Cardiac muscle cell (in vitro differentiated cells and primary cell): ENCODE results near the gene CDC42. TPM values are rescaled to one million over a fixed set of nuclear protein-coding genes. Genes with fewer than 3 reads are reported as not detected.

Experiments used
- DNase-seq, 2 donors: peaks; one replicate each; pipeline versions ENCODE4 v3.0.0 to v3.0.0-alpha.2; 2010 to 2017; ENCODE audit warnings: low read depth in 1 of 2, low spot score in 1 of 2
- H3K27ac ChIP-seq: fragments of 200-600 bp; sonication (generic); 2 replicates; pipeline ENCODE4 v1.5.1; 2016
- H3K27me3 ChIP-seq: fragments of 200-600 bp; sonication (generic); 2 replicates; pipeline ENCODE4 v1.6.0; 2016; ENCODE audit warnings: control low read depth
- H3K36me3 ChIP-seq: fragments of 200-600 bp; sonication (generic); 2 replicates; pipeline ENCODE4 v1.5.1; 2016; ENCODE audit warnings: control low read depth
- H3K4me1 ChIP-seq: fragments of 200-600 bp; sonication (generic); 2 replicates; pipeline ENCODE4 v1.8.1; 2017; ENCODE audit warnings: low read depth, mild to moderate bottlenecking, mixed run types
- H3K4me3 ChIP-seq: fragments of 200-600 bp; sonication (generic); 2 replicates; pipeline ENCODE4 v1.5.1; 2016; ENCODE audit warnings: mild to moderate bottlenecking
- H3K9me3 ChIP-seq: fragments of 200-600 bp; sonication (generic); 2 replicates; pipeline ENCODE4 v1.5.1; 2017; ENCODE audit warnings: low read depth, mild to moderate bottlenecking, control low read depth
- polyA plus RNA-seq: library from polyadenylated mRNA; unstranded; fragments of >200 nt; fragmentation: Nextera tagmentation; extraction: Ambion mirVana; gene quantifications from 2 replicates; pipeline ENCODE4 v1.2.1, GENCODE V29; 2016
- total RNA-seq: library from RNA; depleted of rRNA; stranded (reverse); fragments of >200 nt; gene quantifications from 2 replicates; pipeline ENCODE4 v1.2.3, GENCODE V29; 2016
- TF ChIP-seq, protein P1 (sequence below): IDR thresholded peaks from 2 replicates; pipeline ENCODE4 v1.5.1; 2012; ENCODE audit warnings: low read depth, mild to moderate bottlenecking, low read length

Gene CDC42
- total and polyA plus RNA-seq, 2 experiments from 2014 or later = 72.0 to 140 TPM

DNA sequence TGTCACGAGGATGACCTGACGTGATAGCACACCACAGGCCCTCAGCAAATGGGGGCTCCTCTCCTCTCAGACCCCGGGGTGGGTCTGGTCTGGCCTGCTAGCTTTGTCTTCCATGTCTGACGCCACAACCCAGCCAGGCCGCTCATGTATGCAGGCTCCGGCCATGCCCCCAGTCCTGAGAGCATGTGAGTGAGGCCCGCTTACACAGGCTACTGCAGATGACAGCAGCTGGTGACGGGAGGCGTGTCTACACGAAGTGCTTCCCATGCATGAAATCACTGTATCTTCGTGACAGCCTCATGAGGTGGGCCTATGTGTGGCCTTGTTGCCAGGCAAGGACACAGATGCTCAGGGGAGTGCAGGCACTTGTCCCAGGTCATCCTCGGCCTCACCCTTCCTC, 74.0 kb downstream of the CDC42 start:
- TF ChIP-seq, protein P1, sequence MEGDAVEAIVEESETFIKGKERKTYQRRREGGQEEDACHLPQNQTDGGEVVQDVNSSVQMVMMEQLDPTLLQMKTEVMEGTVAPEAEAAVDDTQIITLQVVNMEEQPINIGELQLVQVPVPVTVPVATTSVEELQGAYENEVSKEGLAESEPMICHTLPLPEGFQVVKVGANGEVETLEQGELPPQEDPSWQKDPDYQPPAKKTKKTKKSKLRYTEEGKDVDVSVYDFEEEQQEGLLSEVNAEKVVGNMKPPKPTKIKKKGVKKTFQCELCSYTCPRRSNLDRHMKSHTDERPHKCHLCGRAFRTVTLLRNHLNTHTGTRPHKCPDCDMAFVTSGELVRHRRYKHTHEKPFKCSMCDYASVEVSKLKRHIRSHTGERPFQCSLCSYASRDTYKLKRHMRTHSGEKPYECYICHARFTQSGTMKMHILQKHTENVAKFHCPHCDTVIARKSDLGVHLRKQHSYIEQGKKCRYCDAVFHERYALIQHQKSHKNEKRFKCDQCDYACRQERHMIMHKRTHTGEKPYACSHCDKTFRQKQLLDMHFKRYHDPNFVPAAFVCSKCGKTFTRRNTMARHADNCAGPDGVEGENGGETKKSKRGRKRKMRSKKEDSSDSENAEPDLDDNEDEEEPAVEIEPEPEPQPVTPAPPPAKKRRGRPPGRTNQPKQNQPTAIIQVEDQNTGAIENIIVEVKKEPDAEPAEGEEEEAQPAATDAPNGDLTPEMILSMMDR = no peak
- Histone ChIP-seq H3K27ac (no peak overlapping the region), H3K9me3 (no peaks in the 10 kb centered on the region), H3K36me3 (no peaks in the 10 kb centered on the region), H3K4me3 (no peak overlapping the region), H3K27me3 (peaks cover 5% of the 10 kb centered on the region), H3K4me1 (peaks cover 11% of the 10 kb centered on the region)
- no peak for DNase-seq

DNA sequence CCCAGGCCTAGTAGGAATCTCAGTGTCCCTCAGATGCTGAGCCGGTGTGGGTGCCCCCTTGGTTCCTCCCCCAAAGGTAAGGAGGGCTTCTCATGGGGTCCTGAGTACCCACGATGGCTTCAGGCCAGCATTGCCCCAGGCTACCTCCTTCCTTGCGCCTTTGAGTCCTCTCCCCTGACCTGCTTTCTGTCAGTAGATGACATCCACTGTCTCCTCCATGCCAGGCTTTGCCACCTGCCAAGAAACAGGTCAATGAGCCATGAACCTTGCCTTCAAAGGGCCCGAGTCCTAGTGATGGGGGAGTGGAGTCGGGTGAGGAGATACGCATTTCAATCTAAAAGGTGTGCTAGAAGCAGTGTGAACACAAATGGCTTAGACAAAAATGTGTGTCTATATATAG, 74.7 kb downstream of the CDC42 start:
- Histone ChIP-seq H3K27me3 (peaks cover 5% of the 10 kb centered on the region), H3K4me3 (no peak overlapping the region), H3K4me1 (peaks cover 4% of the 10 kb centered on the region), H3K9me3 (no peaks in the 10 kb centered on the region), H3K36me3 (no peaks in the 10 kb centered on the region), H3K27ac (no peak overlapping the region)
- TF ChIP-seq, protein P1 = no peak
- no peak for DNase-seq

DNA sequence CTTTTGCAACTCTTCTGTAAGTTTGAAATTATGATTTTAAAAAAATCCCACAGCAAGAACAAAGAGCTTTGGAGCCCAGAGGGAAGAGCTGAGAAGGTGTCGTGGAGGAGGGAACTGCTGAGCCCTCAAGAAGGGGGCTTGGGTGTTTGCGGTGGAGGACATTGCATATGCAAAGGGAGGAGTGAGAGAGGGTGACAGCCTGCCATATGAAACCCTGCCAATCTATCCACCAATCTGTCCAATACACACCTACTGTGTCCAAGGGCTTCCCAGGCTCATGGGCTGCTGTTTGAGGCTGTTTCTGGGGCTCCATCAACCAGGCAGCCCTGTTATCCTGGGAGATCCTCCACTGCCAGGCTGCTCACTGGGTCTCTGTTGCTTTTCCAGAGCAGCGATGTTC, 75.2 kb downstream of the CDC42 start:
- Histone ChIP-seq H3K36me3 (no peaks in the 10 kb centered on the region), H3K27me3 (peaks cover 5% of the 10 kb centered on the region), H3K9me3 (no peaks in the 10 kb centered on the region), H3K27ac (no peak overlapping the region), H3K4me3 (no peak overlapping the region), H3K4me1 (no peaks in the 10 kb centered on the region)
- no peak for DNase-seq
- TF ChIP-seq, protein P1 = no peak

DNA sequence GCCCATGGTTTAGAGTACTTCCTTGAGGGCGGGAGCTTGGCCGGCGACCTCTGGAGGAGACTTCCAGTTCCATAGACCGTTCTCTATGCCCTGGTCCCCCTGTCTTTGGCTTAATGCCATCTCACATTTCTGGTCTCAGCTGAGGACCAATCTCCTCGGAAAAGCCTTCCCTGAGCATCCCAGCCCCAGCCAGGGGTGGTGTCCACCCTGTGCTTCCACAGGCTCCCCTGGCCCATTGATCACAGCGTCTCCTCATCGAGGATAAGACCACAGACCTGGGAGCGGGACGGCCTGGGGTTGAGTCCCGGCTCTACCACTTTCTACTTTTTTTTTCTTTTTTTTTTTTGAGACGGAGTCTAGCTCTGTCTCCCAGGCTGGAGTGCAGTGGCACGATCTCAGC, 75.9 kb downstream of the CDC42 start:
- Histone ChIP-seq H3K27ac (no peak overlapping the region), H3K9me3 (no peaks in the 10 kb centered on the region), H3K27me3 (peaks cover 9% of the 10 kb centered on the region), H3K4me1 (no peaks in the 10 kb centered on the region), H3K36me3 (no peaks in the 10 kb centered on the region), H3K4me3 (no peak overlapping the region)
- TF ChIP-seq, protein P1 = no peak
- no peak for DNase-seq

DNA sequence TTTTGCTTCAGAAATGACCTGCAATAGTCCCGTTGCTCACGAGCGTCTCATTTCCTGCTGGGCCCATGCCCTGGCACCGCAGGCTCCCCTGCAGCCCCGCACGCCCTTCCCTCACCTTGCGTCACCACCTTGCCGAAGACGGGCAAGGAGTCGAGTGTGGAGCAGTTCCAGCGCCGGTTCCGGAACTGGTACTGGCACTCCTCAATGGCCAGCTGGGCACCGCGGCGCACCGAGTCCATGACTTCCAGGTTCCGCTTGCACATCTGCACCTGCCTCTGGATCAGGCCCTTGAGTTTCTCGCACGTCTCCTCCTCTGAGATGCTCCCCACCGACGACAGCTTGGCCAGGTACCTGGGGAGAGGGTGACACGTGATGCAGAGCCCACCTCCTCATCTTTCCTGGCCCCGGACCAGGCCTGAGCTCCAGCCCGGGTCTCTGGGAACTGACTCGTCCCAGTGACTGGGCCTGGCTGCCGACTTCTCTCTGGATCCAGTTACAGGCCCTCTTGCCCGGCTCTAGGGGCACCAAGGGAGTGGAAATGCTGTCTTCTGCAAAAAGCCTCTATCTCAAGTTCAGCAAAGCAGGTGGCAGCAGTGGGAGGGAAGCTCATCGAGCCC, 77.1 kb downstream of the CDC42 start:
- Histone ChIP-seq H3K9me3 (no peaks in the 10 kb centered on the region), H3K27me3 (peaks cover 21% of the 10 kb centered on the region), H3K36me3 (no peaks in the 10 kb centered on the region), H3K4me1 (peaks cover 6% of the 10 kb centered on the region), H3K27ac (no peak overlapping the region), H3K4me3 (no peak overlapping the region)
- TF ChIP-seq, protein P1 = no peak
- DNase-seq = no peak
